ENCODE measurements around the gene SRF. TPM values are rescaled to one million over a fixed set of nuclear protein-coding genes. Genes with fewer than 3 reads are reported as not detected.
A peak's percentile ranks its signal among the peaks of the same experiment; 100 is the strongest.

Gene SRF
- total RNA-seq, 1 experiment from 2014 or later, result 46.2 TPM

- no peak for TF ChIP-seq ZBTB43 (CRISPR knock-in tag; IDR thresholded peaks at IDR 0.05)
- TF ChIP-seq NFYB (CRISPR knock-in tag; conservative IDR thresholded peaks at IDR 0.05; ENCODE audit: low read depth), result peak; percentile 65
- no peak for TF ChIP-seq ZNF138 (CRISPR knock-in tag; conservative IDR thresholded peaks at IDR 0.05)
- TF ChIP-seq ZNF121 (CRISPR knock-in tag; IDR thresholded peaks at IDR 0.05), result no peak
- TF ChIP-seq TCF7 (CRISPR knock-in tag; IDR thresholded peaks at IDR 0.05; ENCODE audit: low read depth), result no peak
- TF ChIP-seq FOXP4 (CRISPR knock-in tag; IDR thresholded peaks at IDR 0.05), result peak; percentile 84
- TF ChIP-seq ESRRA (CRISPR knock-in tag; IDR thresholded peaks at IDR 0.05; ENCODE audit: borderline replicate concordance), result peak; percentile 63; the same call in 1 of the 2 replicates
- no peak; the same call in 1 of the 2 replicates for TF ChIP-seq AR (CRISPR knock-in tag; IDR thresholded peaks at IDR 0.05)
- TF ChIP-seq SP1 (CRISPR knock-in tag; conservative IDR thresholded peaks at IDR 0.05), result peak; percentile 67
- TF ChIP-seq USF1 (CRISPR knock-in tag; IDR thresholded peaks at IDR 0.05), result 0 out of 2 replicates have a peak, but pooled peaks have one; percentile 2
- TF ChIP-seq ZNF512 (CRISPR knock-in tag; IDR thresholded peaks at IDR 0.05; ENCODE audit: borderline replicate concordance), result no peak
- TF ChIP-seq AFF4 (CRISPR knock-in tag; IDR thresholded peaks at IDR 0.05; ENCODE audit: borderline replicate concordance), result no peak
- TF ChIP-seq STAT6 (CRISPR knock-in tag; conservative IDR thresholded peaks at IDR 0.05; ENCODE audit: low read depth), result no peak
- no peak for TF ChIP-seq ATF2 (CRISPR knock-in tag; IDR thresholded peaks at IDR 0.05; ENCODE audit: borderline replicate concordance, low read depth)
- no peak for TF ChIP-seq ATF3 (CRISPR knock-in tag; conservative IDR thresholded peaks at IDR 0.05)
- no peak for TF ChIP-seq NR3C1 (CRISPR knock-in tag; conservative IDR thresholded peaks at IDR 0.05; ENCODE audit: low read depth)
- no peak for TF ChIP-seq ZNF263 (CRISPR knock-in tag; IDR thresholded peaks at IDR 0.05; ENCODE audit: low read depth)
- no peak for TF ChIP-seq TEAD4 (CRISPR knock-in tag; IDR thresholded peaks at IDR 0.05)
- no peak for TF ChIP-seq NFE2L1 (CRISPR knock-in tag; IDR thresholded peaks at IDR 0.05)
- TF ChIP-seq NFATC4 (CRISPR knock-in tag; IDR thresholded peaks at IDR 0.05), result no peak
- no peak; the same call in 1 of the 2 replicates for TF ChIP-seq OVOL2 (CRISPR knock-in tag; IDR thresholded peaks at IDR 0.05; ENCODE audit: borderline replicate concordance)
Observed at GRCh38 chr6:43170931-43171706, at the start of gene SRF (continued).

Data from WTC11 (cell line).